Colonic mucosa (tissue), 4 donors: ENCODE measurements around the gene ADPRH. TPM values are rescaled to one million over a fixed set of nuclear protein-coding genes. Genes with fewer than 3 reads are reported as not detected.
A peak's percentile ranks its signal among the peaks of the same experiment; 100 is the strongest.

Experiments used
- DNase-seq: peaks from one replicate; pipeline ENCODE4 v3.0.0-alpha.2; 2020
- H3K27ac ChIP-seq: fragments of 200-600 bp; one replicate; pipeline ENCODE4 v1.8.0; 2021
- H3K27me3 ChIP-seq: fragments of 200-600 bp; one replicate; pipeline ENCODE4 v1.8.0; 2021
- H3K36me3 ChIP-seq: fragments of 200-600 bp; one replicate; pipeline ENCODE4 v1.8.0; 2021
- H3K4me1 ChIP-seq: fragments of 200-600 bp; one replicate; pipeline ENCODE4 v1.8.0; 2021; ENCODE audit warnings: mild to moderate bottlenecking
- H3K4me3 ChIP-seq: fragments of 200-600 bp; one replicate; pipeline ENCODE4 v1.8.0; 2021
- H3K9ac ChIP-seq, 2 donors: one replicate each; pipeline ENCODE4 v1.7.0; 2013; ENCODE audit warnings: control low read depth in 2 of 2, low read depth in 2 of 2, low read length in 2 of 2
- H3K9me3 ChIP-seq: fragments of 200-600 bp; one replicate; pipeline ENCODE4 v1.8.0; 2021
- intact Hi-C: fragments of 100-400 bp; cut with DNase I; formaldehyde crosslinking; loops from one replicate; pipeline ENCODE4 v1.14.1; 2022
- total RNA-seq, 2 donors: library from RNA; stranded (reverse); fragmentation: NEBNext Ultra II Directional in 1 of 2; extraction: Animal tissue kit (Norgen Biotek cat#: 25700) in 1 of 2; gene quantifications; one replicate each; pipeline ENCODE4 v1.2.1, GENCODE V29; 2021
- TF ChIP-seq, protein P1 (sequence below): fragments of 200-600 bp; IDR thresholded peaks from one replicate; pipeline ENCODE4 v1.8.0; 2022; ENCODE audit warnings: antibody characterized with exemption, mild to moderate bottlenecking
- donor health status: healthy.
- donor health status: DM: no; HTN: no; CAD: no.
- donor health status: DM: no; HTN: no; CAD: no.

The ADPRH gene
- total RNA-seq: 1 to 10 TPM; 2.0 to 3.3 TPM

DNA sequence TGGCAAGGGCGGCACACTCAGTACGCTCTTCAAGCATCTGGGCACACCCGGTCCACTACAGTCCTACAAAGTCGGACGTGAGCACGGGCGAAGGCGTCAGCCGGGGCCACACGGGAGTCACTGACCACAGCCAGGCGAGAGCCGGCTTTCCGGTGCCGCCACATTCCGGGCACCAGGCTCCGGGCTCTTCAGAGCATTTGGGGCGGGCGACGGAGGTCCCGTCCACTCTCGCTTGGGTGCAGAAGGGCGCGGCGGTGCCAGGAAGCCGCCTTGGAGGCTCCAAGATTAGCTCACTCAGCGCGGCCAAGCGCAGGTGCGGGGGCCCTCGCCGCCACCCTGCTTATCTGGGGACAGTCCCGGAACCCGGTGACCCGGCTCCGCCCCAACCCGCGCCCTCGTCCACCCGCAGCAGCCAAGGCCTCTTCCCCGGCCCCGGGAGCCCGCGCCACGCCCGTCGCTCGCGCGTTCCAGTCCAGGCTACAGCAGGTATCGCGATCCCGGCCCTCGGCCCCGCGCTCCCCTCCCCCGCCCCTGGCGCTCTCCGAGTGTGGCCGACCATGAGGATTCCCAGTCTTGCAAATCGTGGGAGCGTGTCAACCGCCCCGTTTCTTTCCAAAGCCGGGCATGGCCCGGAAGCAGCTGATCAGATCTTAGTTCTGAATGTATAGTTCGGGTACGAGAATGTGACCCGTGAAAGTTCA, at the start of gene ADPRH:
TSS of gene ADPRH (plus strand) at position 127 of the 701 bp plus-strand sequence. CDS start 2,678 bp downstream, outside the sequence.
- H3K9ac ChIP-seq: peak within 1 kb of the TSS; percentile 66 to 76
- no peaks in the 10 kb centered on the region for H3K36me3 ChIP-seq
- peak; percentile 83 for DNase-seq
- no peaks in the 10 kb centered on the region for H3K4me1 ChIP-seq
- peak within 1 kb of the TSS; percentile 58 for H3K4me3 ChIP-seq
- peak within 1 kb of the TSS; percentile 78 for H3K27ac ChIP-seq
- H3K9me3 ChIP-seq: no peaks in the 10 kb centered on the region
- intact Hi-C loops: no loop called here
- no peaks in the 10 kb centered on the region for H3K27me3 ChIP-seq
- TF ChIP-seq, protein P1, sequence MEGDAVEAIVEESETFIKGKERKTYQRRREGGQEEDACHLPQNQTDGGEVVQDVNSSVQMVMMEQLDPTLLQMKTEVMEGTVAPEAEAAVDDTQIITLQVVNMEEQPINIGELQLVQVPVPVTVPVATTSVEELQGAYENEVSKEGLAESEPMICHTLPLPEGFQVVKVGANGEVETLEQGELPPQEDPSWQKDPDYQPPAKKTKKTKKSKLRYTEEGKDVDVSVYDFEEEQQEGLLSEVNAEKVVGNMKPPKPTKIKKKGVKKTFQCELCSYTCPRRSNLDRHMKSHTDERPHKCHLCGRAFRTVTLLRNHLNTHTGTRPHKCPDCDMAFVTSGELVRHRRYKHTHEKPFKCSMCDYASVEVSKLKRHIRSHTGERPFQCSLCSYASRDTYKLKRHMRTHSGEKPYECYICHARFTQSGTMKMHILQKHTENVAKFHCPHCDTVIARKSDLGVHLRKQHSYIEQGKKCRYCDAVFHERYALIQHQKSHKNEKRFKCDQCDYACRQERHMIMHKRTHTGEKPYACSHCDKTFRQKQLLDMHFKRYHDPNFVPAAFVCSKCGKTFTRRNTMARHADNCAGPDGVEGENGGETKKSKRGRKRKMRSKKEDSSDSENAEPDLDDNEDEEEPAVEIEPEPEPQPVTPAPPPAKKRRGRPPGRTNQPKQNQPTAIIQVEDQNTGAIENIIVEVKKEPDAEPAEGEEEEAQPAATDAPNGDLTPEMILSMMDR: no peak

DNA sequence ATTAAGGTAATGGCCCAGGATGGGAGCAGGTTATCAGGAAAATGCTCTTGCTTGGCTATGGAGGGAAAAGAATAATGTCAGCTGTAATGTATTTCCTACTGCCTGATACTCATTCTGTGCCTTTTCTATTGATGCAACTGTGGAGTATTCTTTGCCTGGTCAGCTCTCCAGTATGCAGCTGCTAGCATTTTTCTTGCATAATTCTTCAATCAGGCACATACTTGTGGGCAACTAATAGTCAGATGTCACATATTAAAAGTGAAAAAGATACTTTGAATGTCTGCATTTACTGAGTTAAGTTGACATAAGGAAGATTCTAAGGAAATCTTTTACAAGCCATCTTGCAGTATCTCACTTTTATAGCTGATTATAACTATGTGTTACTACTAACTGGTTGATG, 49.4 kb upstream of the ADPRH start:
- H3K27ac ChIP-seq: no peak overlapping the region
- no peaks in the 10 kb centered on the region for H3K27me3 ChIP-seq
- H3K4me3 ChIP-seq: no peak overlapping the region
- no peaks in the 10 kb centered on the region for H3K4me1 ChIP-seq
- H3K36me3 ChIP-seq: no peaks in the 10 kb centered on the region
- TF ChIP-seq, protein P1: no peak
- no peaks in the 10 kb centered on the region for H3K9me3 ChIP-seq
- DNase-seq: no peak
- intact Hi-C loops: no loop called here
- no peak overlapping the region for H3K9ac ChIP-seq

DNA sequence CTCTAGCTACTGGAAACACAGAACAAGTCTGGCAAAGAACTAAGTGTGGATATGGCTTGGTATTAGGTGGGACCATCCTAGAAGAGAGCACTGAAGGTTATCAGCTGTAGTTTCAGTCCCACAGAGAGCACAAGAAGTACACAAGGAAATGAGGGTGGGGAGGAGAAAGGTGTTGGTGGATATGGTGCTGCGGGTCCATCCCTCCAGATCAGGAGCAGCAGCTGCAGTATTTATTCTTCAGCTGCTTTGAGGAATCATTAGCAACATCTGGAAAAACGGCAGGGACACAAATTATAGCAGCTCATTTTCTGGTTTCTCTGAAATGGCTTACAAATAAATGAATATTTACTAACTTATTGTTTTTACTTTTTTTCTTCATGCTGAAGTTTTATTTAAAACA, 48.8 kb upstream of the ADPRH start:
- Histone ChIP-seq H3K27me3 (no peaks in the 10 kb centered on the region), H3K9ac (no peak overlapping the region), H3K27ac (no peak overlapping the region), H3K36me3 (no peaks in the 10 kb centered on the region), H3K9me3 (no peaks in the 10 kb centered on the region), H3K4me1 (no peaks in the 10 kb centered on the region), H3K4me3 (no peak overlapping the region)
- no peak for DNase-seq
- intact Hi-C loops: no loop called here
- TF ChIP-seq, protein P1: no peak

DNA sequence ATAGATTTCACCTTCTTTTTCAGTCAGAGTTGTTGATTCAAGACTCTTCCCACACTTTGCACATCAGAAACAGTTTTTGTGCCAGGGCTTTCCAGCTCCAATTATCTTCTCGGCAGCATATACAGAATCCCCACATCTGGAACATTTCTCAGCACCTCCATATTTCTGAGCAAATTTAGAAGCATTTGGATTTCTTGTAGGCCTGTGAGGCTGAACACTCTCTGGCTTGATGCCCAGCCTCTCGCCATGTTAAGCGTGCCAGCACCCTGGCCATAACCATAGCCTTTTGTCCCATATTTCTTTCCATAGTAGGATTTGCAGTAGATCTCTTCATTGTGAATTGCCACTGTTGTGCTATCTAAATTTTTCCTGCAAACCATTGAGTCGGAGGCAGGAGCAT, 48.1 kb upstream of the ADPRH start:
- intact Hi-C loops: no loop called here
- TF ChIP-seq, protein P1: no peak

DNA sequence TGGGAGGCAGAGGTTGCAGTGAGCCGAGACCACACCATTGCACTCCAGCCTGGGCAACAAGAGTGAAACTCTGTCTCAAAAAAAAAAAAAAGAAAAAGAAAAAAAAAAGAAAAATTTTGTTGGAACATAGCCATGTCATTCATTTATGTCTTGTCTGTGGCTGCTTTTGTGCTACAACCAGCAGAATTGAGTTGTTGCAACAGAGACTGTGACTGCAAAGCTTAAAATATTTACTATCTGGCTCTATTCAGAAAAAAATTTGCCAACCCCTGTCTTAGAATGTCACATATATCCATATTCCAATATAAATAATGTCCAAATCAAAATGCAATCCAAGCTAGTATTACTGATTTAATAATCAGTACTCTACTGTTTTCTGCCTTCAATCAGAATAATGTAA, 45.0 kb upstream of the ADPRH start:
- TF ChIP-seq, protein P1: no peak
- no peak overlapping the region for H3K27ac ChIP-seq
- H3K36me3 ChIP-seq: no peaks in the 10 kb centered on the region
- H3K4me3 ChIP-seq: no peak overlapping the region
- no peaks in the 10 kb centered on the region for H3K9me3 ChIP-seq
- H3K9ac ChIP-seq: no peak overlapping the region
- intact Hi-C loops: no loop called here
- DNase-seq: no peak
- H3K4me1 ChIP-seq: no peaks in the 10 kb centered on the region
- H3K27me3 ChIP-seq: no peaks in the 10 kb centered on the region

More for the DNA sequence above, 48.1 kb upstream of the ADPRH start:
- no peaks in the 10 kb centered on the region for H3K36me3 ChIP-seq
- no peaks in the 10 kb centered on the region for H3K27me3 ChIP-seq
- H3K4me3 ChIP-seq: no peak overlapping the region
- H3K4me1 ChIP-seq: no peaks in the 10 kb centered on the region
- DNase-seq: no peak
- H3K9ac ChIP-seq: no peak overlapping the region
- no peak overlapping the region for H3K27ac ChIP-seq
- no peaks in the 10 kb centered on the region for H3K9me3 ChIP-seq
